ENCODE data around the gene SPRR1A.

Gene SPRR1A, protein sequence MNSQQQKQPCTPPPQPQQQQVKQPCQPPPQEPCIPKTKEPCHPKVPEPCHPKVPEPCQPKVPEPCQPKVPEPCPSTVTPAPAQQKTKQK

DNA sequence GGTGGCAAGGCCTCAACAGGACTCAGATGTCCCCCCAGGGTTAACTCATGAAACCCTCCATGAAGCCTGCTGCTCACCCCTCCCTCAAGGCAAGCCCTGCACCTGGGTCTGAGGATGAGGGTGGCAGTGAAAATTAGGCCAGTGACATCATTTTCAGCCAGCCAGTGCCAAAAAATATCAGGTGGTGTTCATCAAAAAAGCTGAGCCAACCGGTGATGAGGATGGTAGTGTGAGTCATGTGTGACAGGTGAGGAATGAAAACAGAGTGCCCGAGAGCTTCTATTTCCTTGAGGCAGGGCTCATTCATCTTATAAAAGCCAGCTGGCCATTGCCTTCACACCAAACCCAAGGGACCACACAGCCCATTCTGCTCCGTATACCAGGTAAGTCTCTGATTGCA is at the start of gene SPRR1A:
TSS of gene SPRR1A (plus strand) at position 339 of the 400 bp plus-strand sequence. CDS start 1,150 bp downstream, outside the sequence.
- no peak for DNase-seq

DNA sequence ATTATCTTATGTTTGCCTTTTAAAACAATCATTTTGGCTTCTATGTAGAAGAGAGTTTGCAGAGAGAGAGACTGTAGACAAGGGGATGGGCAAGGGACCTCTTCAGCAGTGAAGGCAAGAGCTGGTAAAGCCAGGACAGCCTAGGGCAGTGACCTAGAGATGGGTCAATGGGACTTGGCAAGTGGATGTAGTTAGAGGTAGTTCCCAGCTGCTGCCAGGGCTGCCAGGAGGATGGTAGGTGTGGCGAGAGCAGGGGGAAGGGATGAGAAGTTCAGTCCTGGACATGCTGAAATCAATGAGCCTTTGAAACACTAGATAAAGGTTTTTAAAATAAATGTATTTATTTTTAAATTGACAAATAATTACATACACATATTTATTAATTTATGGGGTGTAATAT is 43.3 kb upstream of the SPRR1A start:
- no peak for DNase-seq

DNA sequence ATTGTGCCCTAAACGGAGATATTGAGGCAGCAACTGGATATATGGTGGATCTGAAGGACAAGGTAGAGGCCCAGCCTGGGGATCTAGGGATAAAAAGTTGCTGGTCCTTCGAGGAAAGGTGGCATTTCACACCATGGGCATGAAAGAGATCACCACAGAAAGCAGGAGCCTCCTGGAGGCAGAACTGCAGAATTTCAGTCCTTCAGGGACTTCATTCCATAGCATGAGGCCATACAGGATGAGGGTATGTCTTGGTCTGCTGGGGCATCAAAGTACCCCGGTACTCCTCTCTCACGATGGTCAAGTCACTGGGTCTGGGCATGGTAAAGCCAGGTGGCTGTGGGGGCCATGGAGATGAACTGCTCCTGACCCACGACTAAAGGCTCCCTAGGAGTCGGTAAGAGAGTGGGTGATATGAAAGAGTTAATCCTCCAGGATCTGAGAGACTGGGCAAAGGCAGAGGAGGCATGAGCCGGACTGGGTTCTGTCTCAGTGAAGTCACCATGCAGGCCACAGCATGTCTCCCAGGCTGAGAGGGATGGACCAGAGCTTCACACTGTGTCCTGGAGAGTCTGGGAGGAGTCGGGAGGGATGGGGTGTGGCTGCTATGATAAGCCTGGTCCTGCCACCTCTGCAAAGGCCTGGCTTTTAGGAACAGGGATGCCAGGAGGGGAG is 42.7 kb upstream of the SPRR1A start:
- DNase-seq, result no peak

DNA sequence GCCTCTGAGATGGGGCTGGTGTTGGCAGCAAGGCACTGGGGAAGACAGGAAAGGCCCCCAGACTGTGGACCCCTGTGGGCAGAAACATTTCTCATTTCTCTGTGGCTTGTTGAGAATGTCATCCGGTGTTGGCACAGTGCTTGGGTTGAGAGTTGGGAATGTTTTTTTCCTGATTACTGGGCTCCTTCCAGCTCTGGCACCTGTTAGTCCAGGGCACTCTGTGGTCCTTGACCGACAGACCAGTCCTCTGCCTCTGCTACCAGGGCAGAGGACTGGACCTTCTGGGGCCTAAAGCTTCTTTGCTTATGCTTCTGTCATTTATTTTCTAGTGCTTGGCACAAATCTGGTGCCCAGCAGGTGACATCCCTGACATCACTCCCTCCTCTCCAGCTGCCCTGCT is 41.7 kb upstream of the SPRR1A start:
- no peak for DNase-seq

DNA sequence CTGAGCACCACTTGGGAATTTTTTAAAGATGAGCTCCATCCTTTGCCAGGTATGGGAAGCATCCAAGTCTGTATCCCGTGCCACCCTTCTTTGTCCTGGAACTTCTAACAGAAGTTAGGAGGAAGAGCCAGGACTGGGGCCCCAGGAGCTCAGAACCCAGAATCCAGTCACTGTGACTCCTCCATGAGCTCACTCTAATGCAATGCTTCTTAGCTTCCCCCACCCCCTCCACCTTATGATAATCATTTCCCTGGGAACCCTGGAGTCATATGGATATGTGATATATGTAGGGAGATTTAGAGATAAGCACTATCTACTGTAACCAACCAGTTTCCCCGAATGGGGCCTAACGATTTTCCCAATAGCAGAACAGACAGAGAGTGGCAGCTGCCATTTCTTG is 37.6 kb upstream of the SPRR1A start:
- no peak for DNase-seq

DNA sequence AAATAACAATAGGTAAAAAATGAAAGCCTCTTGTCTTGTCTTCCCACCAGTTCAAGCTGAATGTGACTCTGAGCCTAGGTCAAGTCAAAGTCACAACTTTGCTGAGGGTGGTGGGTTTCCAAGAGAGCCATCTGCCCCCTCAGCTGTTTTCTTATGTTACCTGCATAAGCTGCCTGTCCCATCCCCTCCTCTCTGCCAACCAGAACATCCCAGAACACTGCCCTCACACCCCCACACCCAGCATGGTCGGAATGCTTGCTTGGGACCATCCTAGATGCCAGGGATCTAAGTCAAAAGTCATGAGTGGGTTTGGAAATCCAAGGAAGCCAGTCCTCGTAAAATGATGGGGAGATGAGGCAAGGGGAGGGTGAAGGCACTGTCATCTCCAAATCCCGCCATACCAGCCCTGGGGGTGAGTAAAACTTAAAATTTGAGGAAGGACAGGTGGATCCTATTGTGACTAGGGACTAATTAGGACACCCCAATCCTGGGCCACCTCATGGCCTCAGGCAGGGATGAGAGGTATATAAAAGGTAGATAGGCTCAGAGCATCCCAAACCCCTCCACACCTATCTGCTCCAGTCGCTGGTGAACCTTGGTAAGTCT is 37.1 kb upstream of the SPRR1A start, which contains the start of gene SPRR5:
TSS of gene SPRR5 (plus strand) at position 556 of the 606 bp plus-strand sequence. CDS start 1,349 bp downstream, outside the sequence.
- DNase-seq, result no peak

DNA sequence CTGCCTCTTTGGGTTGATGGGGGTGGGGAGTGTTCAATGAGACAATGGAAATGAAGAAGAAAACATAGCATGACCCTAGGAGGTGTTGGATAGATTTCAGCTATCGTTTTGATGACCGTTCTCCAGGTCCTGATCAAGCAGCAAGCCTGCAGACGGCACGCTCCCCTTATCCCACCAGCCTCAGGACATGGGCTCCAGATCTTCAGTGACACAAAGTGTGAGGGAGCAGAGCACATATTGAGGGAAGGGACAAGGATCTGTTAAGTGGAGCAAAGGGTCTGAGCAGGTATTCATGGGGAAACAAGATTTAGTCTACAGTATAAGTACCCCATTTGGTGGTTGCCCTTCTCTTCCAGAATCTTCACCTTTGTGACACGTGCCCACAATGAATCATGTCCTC is 32.2 kb upstream of the SPRR1A start:
- DNase-seq, result no peak

DNA sequence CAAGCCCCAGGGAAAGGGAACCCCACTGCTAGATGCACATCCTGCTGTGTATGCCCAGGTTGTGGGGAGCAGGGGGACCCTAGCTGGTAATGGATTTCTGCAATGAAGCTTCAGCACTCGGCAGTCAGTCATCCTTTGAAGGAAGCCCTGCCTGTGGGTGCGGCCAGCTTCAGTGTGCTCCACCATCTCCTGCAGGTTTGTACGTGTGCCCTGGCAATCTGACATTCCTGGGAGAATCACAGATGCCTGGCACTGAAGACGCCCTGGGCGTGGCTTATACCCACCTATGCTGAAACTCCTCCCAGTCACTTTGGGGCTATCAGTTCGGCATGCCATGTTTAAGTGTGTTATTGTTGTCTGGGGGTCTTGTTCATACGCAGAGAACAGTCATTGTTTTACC is 30.1 kb upstream of the SPRR1A start:
- DNase-seq, result no peak

DNA sequence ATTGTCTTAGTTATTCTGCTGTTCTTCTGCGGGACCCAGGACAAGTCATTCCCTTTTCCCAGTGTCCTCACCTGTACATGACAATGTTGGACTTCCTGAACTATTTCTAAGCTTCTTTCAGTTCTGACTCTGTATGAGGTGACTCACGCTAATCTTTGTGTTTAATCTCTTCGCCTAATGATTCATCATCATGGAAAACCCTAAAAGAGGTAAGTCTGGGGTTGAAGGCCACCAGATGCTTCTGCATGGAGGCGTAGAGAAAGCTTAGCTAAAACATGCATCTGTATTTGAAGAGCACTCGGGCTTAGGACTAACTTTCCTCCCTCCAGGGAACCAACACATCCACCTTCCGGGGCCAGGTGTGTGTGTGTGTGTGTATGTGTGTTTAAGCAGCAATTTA is 29.4 kb upstream of the SPRR1A start:
- no peak for DNase-seq

DNA sequence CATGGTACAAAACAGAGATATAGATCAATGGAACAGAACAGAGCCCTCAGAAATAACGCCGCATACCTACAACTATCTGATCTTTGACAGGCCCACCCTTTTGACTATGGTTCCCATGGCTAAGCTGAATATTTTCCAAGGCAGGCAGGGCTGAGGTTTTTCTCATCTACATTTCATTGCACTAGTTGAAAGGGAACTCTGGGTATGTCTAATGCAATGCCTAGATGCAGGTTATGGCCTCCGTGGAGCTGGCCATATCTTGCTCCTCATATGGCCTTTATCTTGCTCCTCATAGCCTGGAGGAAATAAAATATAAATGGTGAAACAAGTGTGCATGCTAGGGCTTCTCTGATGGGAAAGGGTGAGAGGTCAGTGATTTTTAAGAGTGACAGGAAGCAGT is 26.3 kb upstream of the SPRR1A start:
- DNase-seq, result no peak

DNA sequence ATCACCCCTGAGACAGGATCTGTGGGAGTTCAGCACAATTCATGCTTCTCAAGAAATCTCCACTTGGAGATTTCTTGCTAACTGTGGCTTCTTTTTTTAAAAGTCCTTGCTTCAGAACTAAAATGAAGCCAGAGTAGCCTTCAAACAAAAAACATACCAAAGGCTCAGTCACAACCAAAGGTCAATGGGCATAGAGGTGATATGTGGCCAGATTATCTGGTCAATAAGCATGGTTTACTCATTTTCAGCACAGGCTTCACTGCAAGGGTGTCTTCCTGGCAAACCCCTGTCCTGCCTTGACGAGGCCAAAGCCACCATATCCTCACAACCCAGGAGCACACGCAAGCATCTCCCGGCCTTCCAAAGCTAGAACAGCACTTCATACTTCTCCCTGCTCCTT is 24.6 kb upstream of the SPRR1A start:
- DNase-seq, result no peak

DNA sequence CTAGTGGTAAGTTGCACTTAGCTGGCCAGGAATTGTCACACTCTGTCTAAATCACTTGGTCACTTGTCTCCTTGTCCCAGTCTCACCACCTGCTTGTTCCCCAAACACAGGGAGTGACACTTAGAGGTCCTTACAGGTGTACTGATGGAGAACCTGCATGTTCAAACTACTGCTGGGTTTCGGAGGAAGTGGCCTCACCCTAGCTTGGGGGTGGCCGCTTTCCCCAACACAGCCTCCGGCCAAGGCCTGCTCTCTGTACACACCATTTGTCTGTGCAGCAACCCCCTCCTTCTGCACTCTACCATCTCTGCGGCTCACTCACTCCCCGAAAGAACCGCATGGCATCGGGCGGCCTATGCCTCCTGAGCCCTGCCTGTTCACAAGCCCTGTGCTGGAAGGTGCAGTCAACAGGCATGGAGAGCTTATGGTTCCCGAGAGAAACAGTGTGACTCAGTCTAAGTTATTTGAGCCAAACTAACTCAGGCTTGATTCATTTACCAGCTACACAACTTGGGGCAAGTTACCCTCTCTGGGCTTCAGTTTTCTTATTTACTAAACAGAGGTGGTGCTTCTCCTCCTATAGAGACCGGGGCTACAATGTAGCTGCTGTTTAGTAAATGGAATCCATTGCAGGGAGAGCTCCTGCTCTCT is 24.0 kb upstream of the SPRR1A start:
- no peak for DNase-seq

DNA sequence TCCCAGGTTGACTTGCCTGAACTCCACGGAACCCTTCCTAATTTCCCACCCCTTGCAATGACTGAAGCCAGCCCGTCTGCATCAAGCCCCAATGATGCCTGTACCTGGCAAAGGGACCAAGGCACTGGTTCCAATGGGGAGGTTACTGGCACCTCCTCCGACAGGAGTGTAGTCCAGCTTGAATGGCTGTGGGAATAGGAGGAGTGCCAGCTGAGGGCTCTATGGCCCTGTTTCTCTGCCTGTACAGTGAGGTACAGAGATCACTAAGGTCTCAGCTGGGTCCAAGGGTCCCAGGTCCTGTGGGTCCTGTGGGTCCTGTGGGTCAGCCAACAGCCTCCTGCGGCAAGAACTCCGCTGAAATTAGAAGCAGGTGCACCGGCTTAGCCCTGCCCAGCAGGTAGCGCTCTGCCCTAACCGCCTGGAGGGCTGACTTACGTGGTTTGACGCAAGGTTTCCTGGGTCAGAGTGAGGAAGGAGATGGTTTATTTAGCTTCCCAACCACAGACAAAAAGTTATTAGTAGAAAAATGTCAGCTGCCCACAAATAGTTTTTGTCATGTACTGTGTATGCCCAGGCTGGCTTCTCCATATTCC is 23.3 kb upstream of the SPRR1A start:
- DNase-seq, result no peak

DNA sequence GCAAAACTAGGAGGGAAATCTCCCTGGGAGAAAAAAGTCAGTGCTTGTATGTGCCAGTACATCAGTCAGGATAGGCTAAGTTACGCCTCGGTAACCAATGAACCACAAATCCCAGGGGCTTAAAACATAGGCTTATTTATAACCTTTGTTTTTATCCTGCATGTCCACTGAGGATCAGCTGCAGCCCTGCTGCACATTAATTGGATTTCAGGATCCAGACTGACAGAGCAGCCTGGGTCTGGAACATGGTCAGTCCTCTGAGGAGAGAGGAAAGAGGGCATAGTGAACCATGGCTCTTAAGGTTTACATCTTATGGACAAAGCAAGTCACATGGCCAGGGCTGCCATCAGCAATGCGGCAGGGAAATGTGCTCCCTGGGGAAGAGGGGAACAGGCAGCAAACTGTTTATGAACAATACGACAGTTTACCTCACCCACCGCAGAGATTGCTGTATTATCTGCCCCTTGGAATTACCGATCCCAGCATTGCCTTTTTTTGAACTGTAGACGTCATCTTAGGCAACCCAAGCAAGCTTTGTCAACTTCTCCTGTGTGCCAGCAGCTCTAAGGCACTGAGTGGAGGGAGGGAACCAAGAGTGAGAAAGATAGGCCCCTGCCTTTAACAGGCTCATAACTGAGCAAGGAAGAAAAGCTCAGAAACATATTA is 22.5 kb upstream of the SPRR1A start:
- DNase-seq, result no peak

DNA sequence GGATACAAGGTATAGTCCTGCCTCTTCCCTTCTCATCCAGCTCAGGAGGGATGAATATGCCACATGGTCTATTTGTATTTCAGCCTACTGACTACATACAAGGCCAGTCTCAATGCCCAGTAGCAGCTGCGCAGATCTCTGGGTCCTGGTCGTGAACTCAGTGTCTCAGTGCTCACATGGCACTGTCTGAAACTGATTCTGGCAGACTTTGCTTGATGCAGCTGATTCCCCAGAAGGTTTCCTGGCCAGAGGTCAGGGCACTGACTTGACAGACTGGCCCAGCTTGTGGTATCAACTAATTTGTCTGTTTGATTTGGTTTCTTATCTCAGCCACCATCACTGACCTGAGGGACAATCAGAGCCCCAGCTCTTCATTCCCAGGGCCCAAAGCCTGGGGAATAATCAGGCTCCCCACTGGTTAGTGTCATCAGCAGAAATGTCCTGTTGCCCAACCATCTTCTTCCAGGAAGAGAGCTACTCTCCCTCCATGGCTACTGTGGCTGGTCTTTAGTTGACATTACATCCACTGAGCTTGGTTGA is 20.9 kb upstream of the SPRR1A start:
- DNase-seq, result no peak

DNA sequence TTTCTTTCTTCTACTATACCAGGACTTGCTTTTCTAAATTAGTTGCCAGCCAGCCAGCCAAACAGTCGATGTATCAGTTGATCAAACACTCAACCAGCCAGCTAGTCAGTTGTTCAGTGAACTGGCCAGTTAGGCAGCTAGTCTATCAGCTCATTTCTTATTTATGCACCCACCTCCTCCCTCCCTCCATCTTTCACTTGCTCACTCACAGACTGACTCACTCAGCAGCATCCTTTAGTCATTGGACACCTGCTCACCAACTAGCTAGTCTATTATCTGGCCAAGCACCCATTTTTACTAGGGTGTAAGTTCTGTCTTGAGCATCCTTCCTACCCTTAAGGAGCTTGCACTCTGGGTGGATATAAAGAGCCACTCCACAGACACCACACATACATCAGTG is 19.3 kb upstream of the SPRR1A start:
- DNase-seq, result no peak

DNA sequence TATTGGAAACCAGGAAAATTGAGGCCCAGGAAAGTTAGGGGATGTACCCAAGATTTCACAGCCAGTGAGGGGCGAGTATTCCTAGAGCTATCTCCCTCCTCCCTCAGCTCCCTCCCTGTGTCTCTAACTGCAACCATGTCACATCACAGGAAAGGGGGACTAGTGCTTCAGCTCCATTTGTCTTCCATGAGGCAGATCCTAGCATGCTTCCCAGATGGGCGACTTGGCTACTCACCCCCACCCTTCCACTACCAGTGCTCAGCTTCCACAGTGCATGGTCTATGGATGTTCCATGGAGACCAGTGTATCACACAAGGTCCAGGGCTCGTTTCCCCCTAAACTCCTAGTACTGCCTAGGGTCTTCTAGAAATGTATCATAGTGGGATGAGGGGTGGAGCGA is 18.0 kb upstream of the SPRR1A start:
- no peak for DNase-seq

DNA sequence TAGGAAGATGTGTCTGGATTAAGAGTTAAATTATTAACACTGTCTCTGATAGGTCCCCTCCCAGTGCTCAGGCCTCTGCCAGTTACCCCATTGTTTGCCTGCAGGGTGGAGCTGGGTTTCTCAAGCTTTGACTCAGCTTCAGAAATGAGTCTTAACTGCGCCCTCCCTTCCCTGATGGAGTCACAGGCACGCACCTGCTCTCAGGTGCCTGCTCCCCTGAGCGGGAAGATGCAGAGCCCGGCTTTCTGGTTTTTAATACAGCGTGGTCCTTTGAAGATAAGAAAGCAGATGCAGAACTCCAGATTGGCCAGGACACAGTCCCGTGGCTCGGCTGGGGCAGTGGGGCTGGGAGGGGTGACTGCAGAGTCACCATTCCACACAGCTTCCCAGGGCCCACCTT is 16.7 kb upstream of the SPRR1A start:
- no peak for DNase-seq

DNA sequence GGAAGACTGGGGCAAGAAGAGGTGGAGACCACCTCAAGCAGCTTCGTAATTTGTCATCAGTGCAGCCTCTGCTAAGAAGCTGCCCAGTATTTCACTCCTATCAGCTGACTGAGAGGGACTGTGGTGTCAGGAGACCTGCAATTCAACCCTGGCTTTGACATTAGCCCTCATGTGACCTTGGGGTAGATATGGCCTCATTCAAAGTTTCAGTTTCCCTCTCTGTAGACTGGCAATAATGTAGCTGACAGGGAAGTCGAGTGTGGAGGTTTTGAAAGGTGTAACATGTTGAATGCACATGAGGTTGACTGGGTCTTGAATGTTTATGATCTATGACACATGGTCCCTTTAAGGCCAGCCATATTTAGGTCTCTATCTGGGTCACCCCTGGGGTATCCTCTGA is 15.6 kb upstream of the SPRR1A start:
- DNase-seq, result no peak

DNA sequence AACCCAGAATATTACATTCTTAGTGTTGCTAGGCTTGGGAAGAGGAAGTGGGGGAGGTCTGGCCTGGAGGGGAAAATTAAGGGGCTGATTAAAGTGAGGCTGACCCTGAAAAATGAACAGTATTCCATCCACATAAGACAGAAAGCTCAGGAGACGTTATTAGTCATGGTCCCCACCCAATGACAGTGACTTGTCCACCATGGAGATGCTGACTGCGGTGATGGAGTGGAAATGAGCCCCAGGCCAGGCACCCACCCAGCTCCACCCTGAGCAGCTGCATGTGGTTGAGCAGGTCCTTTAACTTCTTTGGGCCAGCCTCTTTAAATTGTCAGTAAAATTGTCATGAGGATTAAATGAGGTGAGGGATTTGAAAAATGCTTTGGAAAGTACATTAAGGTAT is 14.8 kb upstream of the SPRR1A start:
- DNase-seq, result no peak

DNA sequence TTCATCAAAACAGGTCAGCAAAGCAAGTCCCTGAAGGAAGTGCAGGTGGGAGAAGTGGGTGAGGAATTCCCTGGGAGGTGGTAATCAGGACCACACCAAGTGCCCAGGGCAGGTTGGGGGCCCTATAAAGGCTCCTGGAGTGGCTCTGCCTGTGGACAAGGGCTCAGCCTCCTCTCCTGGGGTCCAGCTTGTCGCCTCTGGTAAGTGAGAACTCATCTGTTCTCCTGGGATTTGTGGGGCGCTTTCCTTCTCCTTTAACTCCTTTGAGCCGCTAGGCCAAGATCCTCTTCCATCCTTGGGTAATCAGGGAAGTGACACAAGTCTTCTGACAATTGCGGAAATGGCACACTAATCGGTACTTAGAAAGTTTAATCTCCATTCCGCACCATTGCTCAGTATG is 13.4 kb upstream of the SPRR1A start, which contains the start of gene SPRR4:
TSS of gene SPRR4 (plus strand) at position 154 of the 400 bp plus-strand sequence. CDS start 1,243 bp downstream, outside the sequence.
- no peak for DNase-seq

DNA sequence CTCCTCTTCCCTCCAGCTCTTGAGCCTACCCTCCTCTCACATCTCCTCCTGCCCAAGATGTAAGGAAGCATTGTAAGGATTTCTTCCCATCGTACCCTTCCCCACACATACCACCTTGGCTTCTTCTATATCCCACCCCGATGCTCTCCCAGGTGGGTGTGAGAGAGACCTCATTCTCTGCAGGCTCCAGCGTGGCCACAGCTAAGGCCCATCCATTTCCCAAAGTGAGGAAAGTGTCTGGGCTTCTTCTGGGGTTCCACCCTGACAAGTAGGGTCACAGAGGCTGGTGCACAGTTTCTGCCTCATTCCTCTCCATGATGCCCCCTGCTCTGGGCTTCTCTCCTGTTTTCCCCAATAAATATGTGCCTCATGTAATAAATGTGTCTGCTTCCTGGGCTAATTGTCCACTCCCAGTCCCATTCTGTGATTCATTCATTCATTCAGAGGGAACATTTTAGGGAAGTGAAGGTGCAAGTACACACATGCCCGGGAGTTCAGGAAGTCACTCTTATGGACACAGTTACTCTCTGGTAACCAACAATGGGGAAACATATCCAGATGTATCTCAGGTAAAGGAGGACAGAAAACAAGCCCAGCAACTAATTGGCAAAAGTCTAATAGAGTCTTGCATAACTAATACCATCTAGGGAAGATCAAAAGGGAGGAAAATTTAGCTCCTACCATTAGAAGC is 11.5 kb upstream of the SPRR1A start:
- no peak for DNase-seq
